Ramos (cell line): ENCODE measurements around the gene ALK.

Source experiments
- in situ Hi-C: fragments of 300-500 bp; cut with MboI; formaldehyde crosslinking; loops from one replicate; pipeline ENCODE4 v1.14.3; 2022; ENCODE audit warnings: low sequenced_read_pairs; ENCODE audit not compliant: unreplicated experiment

The ALK gene

GRCh38 chr2:29322011-29322410 is 599.4 kb downstream of the ALK start:
- in situ Hi-C loops, result no loop called here

GRCh38 chr2:29317801-29318485 is 603.4 kb downstream of the ALK start:
- in situ Hi-C loops, result no loop called here

- in situ Hi-C loops, result no loop called here
Observed at GRCh38 chr2:29317077-29317517, 604.3 kb downstream of the ALK start.

- in situ Hi-C loops, result no loop called here
Observed at GRCh38 chr2:29314816-29315571, 606.4 kb downstream of the ALK start.

- in situ Hi-C loops, result no loop called here
Observed at GRCh38 chr2:29311458-29311857, 609.9 kb downstream of the ALK start.

- in situ Hi-C loops, result no loop called here
Observed at GRCh38 chr2:29310650-29311348, 610.6 kb downstream of the ALK start.

GRCh38 chr2:29309090-29310029 is 612.0 kb downstream of the ALK start:
- in situ Hi-C loops, result no loop called here

- in situ Hi-C loops, result no loop called here
Observed at GRCh38 chr2:29308366-29308765, 613.0 kb downstream of the ALK start.

GRCh38 chr2:29307519-29307918 is 613.9 kb downstream of the ALK start:
- in situ Hi-C loops, result no loop called here

- in situ Hi-C loops, result no loop called here
Observed at GRCh38 chr2:29305762-29306161, 615.6 kb downstream of the ALK start.

- in situ Hi-C loops, result no loop called here
Observed at GRCh38 chr2:29304399-29305060, 616.9 kb downstream of the ALK start.

- in situ Hi-C loops, result no loop called here
Observed at GRCh38 chr2:29296585-29296984, 624.8 kb downstream of the ALK start.

GRCh38 chr2:29295845-29296244 is 625.5 kb downstream of the ALK start:
- in situ Hi-C loops, result no loop called here

- in situ Hi-C loops, result no loop called here
Observed at GRCh38 chr2:29293830-29294438, 627.5 kb downstream of the ALK start.

GRCh38 chr2:29290293-29291047 is 630.9 kb downstream of the ALK start:
- in situ Hi-C loops, result no loop called here

- in situ Hi-C loops, result no loop called here
Observed at GRCh38 chr2:29284671-29285070, 636.7 kb downstream of the ALK start.

GRCh38 chr2:29281916-29282247 is 639.5 kb downstream of the ALK start:
- in situ Hi-C loops, result no loop called here

GRCh38 chr2:29281086-29281915 is 640.1 kb downstream of the ALK start:
- in situ Hi-C loops, result no loop called here
